Loucy (cell line): ENCODE measurements around the gene TBC1D12.

Experiments used
- EZH2phosphoT487 ChIP-seq: fragments of 200-600 bp; IDR thresholded peaks from 2 replicates; pipeline ENCODE4 v1.6.1; 2018; ENCODE audit warnings: antibody characterized with exemption, mild to moderate bottlenecking, moderate library complexity, borderline replicate concordance
- TF ChIP-seq, protein P1 (sequence below): fragments of 200-600 bp; sonication (generic); conservative IDR thresholded peaks from 2 replicates; pipeline ENCODE4 v1.5.1; 2014; ENCODE audit warnings: mild to moderate bottlenecking, antibody characterized with exemption, low read length

DNA sequence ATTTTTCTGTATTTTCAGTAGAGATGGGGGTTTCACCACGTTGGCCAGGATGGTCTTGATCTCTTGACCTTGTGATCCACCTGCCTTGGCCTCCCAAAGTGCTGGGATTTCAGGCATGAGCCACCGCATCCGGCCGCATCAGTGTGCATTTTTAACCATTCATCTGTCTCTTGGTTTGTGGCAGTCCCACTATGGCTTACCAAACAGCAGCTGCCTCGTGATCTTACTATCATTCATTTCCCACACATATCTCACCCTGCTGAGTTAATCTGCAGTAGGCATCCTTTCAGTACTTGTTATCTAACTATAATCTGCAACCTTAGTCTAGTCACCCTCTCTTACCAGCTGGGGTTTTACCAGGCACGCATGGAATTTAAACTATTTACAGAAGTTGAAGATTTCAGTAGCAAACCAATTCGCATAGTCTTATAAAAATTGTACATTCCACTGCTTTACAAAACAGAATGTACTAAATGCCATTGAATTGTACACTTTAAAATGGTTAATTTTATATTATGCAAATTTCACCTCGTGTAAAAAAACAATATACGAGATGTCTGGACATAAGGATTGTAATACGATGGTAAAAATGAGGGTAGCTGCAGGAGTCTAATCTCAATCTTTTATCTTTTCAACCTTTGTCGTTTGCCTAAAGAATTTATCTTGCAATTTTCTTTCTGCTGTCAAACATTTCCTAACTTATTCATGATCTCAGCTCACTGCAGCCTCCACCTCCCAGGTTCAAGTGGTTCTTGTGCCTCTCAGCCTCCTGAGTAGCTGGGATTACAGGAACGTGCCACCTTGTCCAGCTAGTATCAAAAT is 4.6 kb upstream of the TBC1D12 start:
- TF ChIP-seq, protein P1, sequence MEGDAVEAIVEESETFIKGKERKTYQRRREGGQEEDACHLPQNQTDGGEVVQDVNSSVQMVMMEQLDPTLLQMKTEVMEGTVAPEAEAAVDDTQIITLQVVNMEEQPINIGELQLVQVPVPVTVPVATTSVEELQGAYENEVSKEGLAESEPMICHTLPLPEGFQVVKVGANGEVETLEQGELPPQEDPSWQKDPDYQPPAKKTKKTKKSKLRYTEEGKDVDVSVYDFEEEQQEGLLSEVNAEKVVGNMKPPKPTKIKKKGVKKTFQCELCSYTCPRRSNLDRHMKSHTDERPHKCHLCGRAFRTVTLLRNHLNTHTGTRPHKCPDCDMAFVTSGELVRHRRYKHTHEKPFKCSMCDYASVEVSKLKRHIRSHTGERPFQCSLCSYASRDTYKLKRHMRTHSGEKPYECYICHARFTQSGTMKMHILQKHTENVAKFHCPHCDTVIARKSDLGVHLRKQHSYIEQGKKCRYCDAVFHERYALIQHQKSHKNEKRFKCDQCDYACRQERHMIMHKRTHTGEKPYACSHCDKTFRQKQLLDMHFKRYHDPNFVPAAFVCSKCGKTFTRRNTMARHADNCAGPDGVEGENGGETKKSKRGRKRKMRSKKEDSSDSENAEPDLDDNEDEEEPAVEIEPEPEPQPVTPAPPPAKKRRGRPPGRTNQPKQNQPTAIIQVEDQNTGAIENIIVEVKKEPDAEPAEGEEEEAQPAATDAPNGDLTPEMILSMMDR: no peak
- TF ChIP-seq EZH2phosphoT487: no peak
